GM13977 (cell line): Measurements from ENCODE around the gene ZNF101.

Source experiments
- DNase-seq: peaks from one replicate; pipeline ENCODE4 v3.0.0; 2012; ENCODE audit warnings: low spot score
- CTCF ChIP-seq: IDR thresholded peaks from 2 replicates; pipeline ENCODE4 v1.5.1; 2012; ENCODE audit warnings: mild to moderate bottlenecking, control low read depth; ENCODE audit not compliant: insufficient read depth; ENCODE audit errors: extremely low read depth, missing control alignments
- in situ Hi-C: fragments of 300-500 bp; cut with MboI; formaldehyde crosslinking; loops from one replicate; pipeline ENCODE4 v1.12.0; 2022; ENCODE audit warnings: low sequenced_read_pairs, low pct_unique_long_range_greater_than_20kb, mixed read lengths, inconsistent platforms; ENCODE audit not compliant: unreplicated experiment

Gene ZNF101

GRCh38 chr19:19711306-19711933, 42.8 kb downstream of the ZNF101 start:
- in situ Hi-C loops: no loop called here
- no peak for TF ChIP-seq CTCF

GRCh38 chr19:19711934-19712828, 43.5 kb downstream of the ZNF101 start:
- DNase-seq: no peak
- in situ Hi-C loops: no loop called here
- no peak for TF ChIP-seq CTCF

More at GRCh38 chr19:19711306-19711933, 42.8 kb downstream of the ZNF101 start:
- DNase-seq: no peak

- no peak for DNase-seq
- TF ChIP-seq CTCF: no peak
- in situ Hi-C loops: no loop called here
Measured at GRCh38 chr19:19719798-19720197, 51.2 kb downstream of the ZNF101 start.

- no peak for TF ChIP-seq CTCF
- DNase-seq: no peak
- in situ Hi-C loops: no loop called here
Measured at GRCh38 chr19:19721896-19722295, 53.3 kb downstream of the ZNF101 start.

GRCh38 chr19:19732579-19733501, 64.2 kb downstream of the ZNF101 start, which contains the start of gene ZNF14:
Gene ZNF14 (minus strand): TSS chr19:19733112. CDS start chr19:19732958, 154 bp downstream.
- TF ChIP-seq CTCF: peak; percentile 13
- in situ Hi-C loops: no loop called here
- peak; percentile 99 for DNase-seq
